Pulmonary artery endothelial cell (primary cell): ENCODE measurements around the gene RAPGEF1. TPM values are rescaled to one million over a fixed set of nuclear protein-coding genes. Genes with fewer than 3 reads are reported as not detected.
A peak's percentile ranks its signal among the peaks of the same experiment; 100 is the strongest.
"Not testable (repeated sequence)": the region's sequence is repeated elsewhere in the genome, so short reads cannot be mapped to it uniquely, and the experiment has no call there.

Experiments used
- DNase-seq: peaks from one replicate; pipeline ENCODE4 v3.0.0-alpha.2; 2011; ENCODE audit warnings: low read depth, low spot score
- total RNA-seq: library from RNA; depleted of rRNA; stranded (reverse); fragments of >200 nt; gene quantifications from 2 replicates; pipeline ENCODE4 v1.2.3, GENCODE V29; 2014

The RAPGEF1 gene
- total RNA-seq, 1 donor from 2014 or later: 49.3 TPM

GRCh38 chr9:131690941-131691573, 48.8 kb downstream of the RAPGEF1 start:
- no peak for DNase-seq

GRCh38 chr9:131690462-131690861, 49.4 kb downstream of the RAPGEF1 start:
- DNase-seq: no peak

- DNase-seq: no peak
These were observed 51.5 kb downstream of the RAPGEF1 start for GRCh38 chr9:131688377-131688776.

GRCh38 chr9:131685753-131686706, 53.8 kb downstream of the RAPGEF1 start:
- no peak for DNase-seq

- not testable (repeated sequence) for DNase-seq
These were observed 56.8 kb downstream of the RAPGEF1 start for GRCh38 chr9:131683094-131683493.

GRCh38 chr9:131682261-131682660, 57.6 kb downstream of the RAPGEF1 start:
- no peak for DNase-seq

GRCh38 chr9:131681826-131682225, 58.0 kb downstream of the RAPGEF1 start:
- DNase-seq: not testable (repeated sequence)

GRCh38 chr9:131681108-131681507, 58.8 kb downstream of the RAPGEF1 start:
- not testable (repeated sequence) for DNase-seq

GRCh38 chr9:131679261-131680020, 60.4 kb downstream of the RAPGEF1 start:
- no peak for DNase-seq

GRCh38 chr9:131678499-131679111, 61.3 kb downstream of the RAPGEF1 start:
- peak; percentile 52 for DNase-seq

- peak; percentile 75 for DNase-seq
These were observed 62.3 kb downstream of the RAPGEF1 start for GRCh38 chr9:131677444-131678180.

GRCh38 chr9:131677049-131677443, 62.8 kb downstream of the RAPGEF1 start:
- no peak for DNase-seq

- DNase-seq: no peak
These were observed 63.4 kb downstream of the RAPGEF1 start for GRCh38 chr9:131676431-131676972.

- no peak for DNase-seq
These were observed 64.3 kb downstream of the RAPGEF1 start for GRCh38 chr9:131675437-131676022.

- no peak for DNase-seq
These were observed 65.2 kb downstream of the RAPGEF1 start for GRCh38 chr9:131674425-131675421.

- DNase-seq: no peak
These were observed 66.3 kb downstream of the RAPGEF1 start for GRCh38 chr9:131673531-131673930.

- no peak for DNase-seq
These were observed 66.8 kb downstream of the RAPGEF1 start for GRCh38 chr9:131673068-131673467.

GRCh38 chr9:131672451-131672850, 67.4 kb downstream of the RAPGEF1 start:
- DNase-seq: no peak

- no peak for DNase-seq
These were observed 68.7 kb downstream of the RAPGEF1 start for GRCh38 chr9:131671133-131671520.
